Aorta (tissue), 5 donors: ENCODE data around the gene SAE1. TPM values are rescaled to one million over a fixed set of nuclear protein-coding genes. Genes with fewer than 3 reads are reported as not detected.

Source experiments
- ATAC-seq: fragments of 200-7000 bp; cut with Tn5 transposase; one replicate; pipeline ENCODE4 v1.9.1; 2022; ENCODE audit warnings: moderate library complexity; ENCODE audit not compliant: low FRiP score
- DNase-seq, 2 donors: peaks; one replicate each; pipeline ENCODE4 v3.0.0-alpha.2; 2020
- H3K27ac ChIP-seq, 2 donors: one replicate each; pipeline ENCODE4 v1.5.1; 2013; ENCODE audit warnings: low read length in 2 of 2, mild to moderate bottlenecking in 2 of 2, moderate library complexity in 2 of 2, control low read depth in 1 of 2, inconsistent platforms in 1 of 2, low read depth in 1 of 2
- H3K27me3 ChIP-seq, 2 donors: one replicate each; pipeline ENCODE4 v1.6.1; 2013; ENCODE audit warnings: control low read depth in 1 of 2, low read length in 1 of 2, mild to moderate bottlenecking in 1 of 2, moderate library complexity in 1 of 2; ENCODE audit not compliant: insufficient read depth in 2 of 2, control insufficient read depth in 1 of 2
- H3K36me3 ChIP-seq, 2 donors: one replicate each; pipeline ENCODE4 v1.6.1; 2013; ENCODE audit warnings: control low read depth in 1 of 2, low read length in 1 of 2, mild to moderate bottlenecking in 1 of 2; ENCODE audit not compliant: insufficient read depth in 2 of 2, control insufficient read depth in 1 of 2
- H3K4me1 ChIP-seq, 2 donors: one replicate each; pipeline ENCODE4 v1.6.1; 2013; ENCODE audit warnings: low read length in 2 of 2, control low read depth in 1 of 2, mild to moderate bottlenecking in 1 of 2, moderate library complexity in 1 of 2; ENCODE audit not compliant: insufficient read depth in 2 of 2, control insufficient read depth in 1 of 2
- H3K4me3 ChIP-seq, 2 donors: one replicate each; pipeline ENCODE4 v1.5.1; 2013; ENCODE audit warnings: low read length in 2 of 2, control low read depth in 1 of 2, mild to moderate bottlenecking in 1 of 2
- H3K9me3 ChIP-seq: one replicate; pipeline ENCODE4 v1.6.1; 2013; ENCODE audit warnings: mild to moderate bottlenecking, low read length; ENCODE audit not compliant: control insufficient read depth
- WGBS, 2 donors: extraction: QIAGEN DNeasy Blood & Tissue Kit; methylation state at CpG; one replicate each; pipeline ENCODE4 v1.1.7; 2013; 5-methylcytosine and 5-hydroxymethylcytosine counted together
- intact Hi-C, 2 donors: fragments of 100-400 bp; cut with DNase I; formaldehyde crosslinking; loops; one replicate each; pipeline versions ENCODE4 v1.14.2 to v1.15.0; 2022
- polyA plus RNA-seq, 2 donors: library from polyadenylated mRNA; stranded (reverse); fragments of 200-250 nt; gene quantifications; one replicate each; pipeline ENCODE4 v1.2.3, GENCODE V29; 2013
- total RNA-seq, 2 donors: library from RNA; stranded (reverse); fragmentation: NEBNext Ultra II Directional; extraction: Animal tissue kit (Norgen Biotek cat#: 25700); gene quantifications; one replicate each; pipeline ENCODE4 v1.2.1, GENCODE V29; 2021
- donor health status: healthy with polysubstance abuse.
- donor health status: Bipolar disorder and iron deficiency.
- donor health status: DM: no; HTN: no; CAD: no.
- donor health status: DM: no; HTN: no; CAD: no.
- donor health status: DM: yes; HTN: yes; CAD: no.

Gene SAE1
- total and polyA plus RNA-seq, 4 donors = 44.5 to 64.9 (median 54.3) TPM

DNA sequence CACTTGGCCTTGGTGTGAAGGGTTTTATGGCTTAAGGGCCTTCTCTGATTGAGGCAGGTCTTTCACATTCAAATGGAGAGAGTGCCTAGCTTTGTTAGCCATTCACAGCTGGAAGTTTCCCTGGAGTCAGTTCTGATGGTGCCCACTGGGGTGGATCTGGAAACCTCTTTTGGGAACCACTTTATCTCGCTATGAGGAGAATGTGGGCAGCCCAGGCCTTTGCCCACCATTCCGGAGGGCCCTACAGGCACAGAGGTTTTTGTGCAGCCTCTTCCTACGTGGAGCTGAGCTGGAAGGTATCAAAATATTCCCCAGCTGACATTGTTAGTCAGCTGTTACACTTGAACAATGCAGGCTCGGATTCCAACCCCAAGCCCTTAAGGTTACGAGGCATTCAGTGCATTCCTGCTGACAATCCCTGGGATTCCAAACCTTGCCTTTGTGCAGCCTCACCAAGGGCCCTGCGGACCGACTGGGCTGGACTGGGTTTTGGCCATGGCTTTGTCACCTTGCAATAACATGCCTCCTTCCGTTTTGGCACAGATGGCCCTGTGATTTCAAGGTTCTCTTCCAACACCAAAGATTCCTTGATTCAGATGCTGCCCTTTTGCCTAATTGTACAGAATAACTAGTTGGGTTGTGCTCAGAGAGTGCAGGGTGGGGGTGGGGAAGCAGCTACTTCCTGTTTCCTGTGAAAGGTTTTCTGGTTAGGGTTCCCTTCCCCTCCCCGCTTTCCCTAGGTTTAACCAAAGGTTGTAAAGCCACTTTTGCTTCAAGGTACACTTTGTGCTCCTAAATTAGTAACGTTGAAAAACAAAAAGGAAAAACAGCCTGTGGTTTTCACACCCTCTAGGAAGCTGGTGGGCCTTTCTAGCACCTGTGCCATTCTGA is 27.0 kb downstream of the SAE1 start:
- H3K27me3 ChIP-seq = no peaks in the 10 kb centered on the region
- peaks cover 0 to 4% of the 10 kb centered on the region in 2 donors for H3K36me3 ChIP-seq
- H3K27ac ChIP-seq = peak overlapping the region; percentile 71 to 90
- intact Hi-C loops = loop anchor here in 1 of 2 donors (2.0 to 5.0 kb wide), 2 partner anchors 50 to 67 kb away; no protein-coding TSS in a partner anchor
- peaks cover 0 to 3% of the 10 kb centered on the region in 2 donors for H3K4me1 ChIP-seq
- H3K9me3 ChIP-seq = no peaks in the 10 kb centered on the region
- WGBS, 2 donors = 21 to 25% methylated on average over 10 of the region's 10 CpGs
- no peak overlapping the region for H3K4me3 ChIP-seq
- ATAC-seq (peak; percentile 56), DNase-seq (no peak)

DNA sequence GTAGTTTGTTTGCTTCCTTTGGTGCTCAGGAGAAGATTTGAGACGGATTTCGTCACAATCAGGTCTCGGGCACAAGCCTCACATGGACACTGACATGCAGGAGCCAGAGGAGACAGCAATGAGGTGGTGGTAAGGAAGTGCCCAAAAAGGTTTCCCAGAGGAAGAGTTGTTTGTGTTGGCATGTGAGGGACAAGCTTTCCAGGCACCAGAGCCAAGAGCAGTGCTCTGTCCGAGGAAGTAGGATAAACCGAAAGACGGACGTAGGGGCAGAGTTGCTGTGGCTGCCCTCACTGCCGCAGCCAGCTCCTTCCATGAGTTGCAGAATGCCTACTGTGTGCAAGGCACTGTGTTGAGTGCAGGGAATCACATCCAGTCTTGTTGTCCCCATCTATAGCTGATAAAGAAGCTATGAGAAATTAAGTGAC is 27.7 kb downstream of the SAE1 start:
- H3K27me3 ChIP-seq = no peaks in the 10 kb centered on the region
- DNase-seq (no peak), ATAC-seq (peak; percentile 19)
- H3K4me1 ChIP-seq = peaks cover 0 to 3% of the 10 kb centered on the region in 2 donors
- WGBS, 2 donors = 20 to 24% methylated on average over 8 of the region's 8 CpGs
- H3K36me3 ChIP-seq = peaks cover 0 to 3% of the 10 kb centered on the region in 2 donors
- H3K27ac ChIP-seq = peak overlapping the region; percentile 71 to 90
- H3K4me3 ChIP-seq = no peak overlapping the region
- H3K9me3 ChIP-seq = no peaks in the 10 kb centered on the region
- intact Hi-C loops = loop anchor here in 1 of 2 donors (2.0 to 5.0 kb wide), 2 partner anchors 49 to 66 kb away; no protein-coding TSS in a partner anchor

DNA sequence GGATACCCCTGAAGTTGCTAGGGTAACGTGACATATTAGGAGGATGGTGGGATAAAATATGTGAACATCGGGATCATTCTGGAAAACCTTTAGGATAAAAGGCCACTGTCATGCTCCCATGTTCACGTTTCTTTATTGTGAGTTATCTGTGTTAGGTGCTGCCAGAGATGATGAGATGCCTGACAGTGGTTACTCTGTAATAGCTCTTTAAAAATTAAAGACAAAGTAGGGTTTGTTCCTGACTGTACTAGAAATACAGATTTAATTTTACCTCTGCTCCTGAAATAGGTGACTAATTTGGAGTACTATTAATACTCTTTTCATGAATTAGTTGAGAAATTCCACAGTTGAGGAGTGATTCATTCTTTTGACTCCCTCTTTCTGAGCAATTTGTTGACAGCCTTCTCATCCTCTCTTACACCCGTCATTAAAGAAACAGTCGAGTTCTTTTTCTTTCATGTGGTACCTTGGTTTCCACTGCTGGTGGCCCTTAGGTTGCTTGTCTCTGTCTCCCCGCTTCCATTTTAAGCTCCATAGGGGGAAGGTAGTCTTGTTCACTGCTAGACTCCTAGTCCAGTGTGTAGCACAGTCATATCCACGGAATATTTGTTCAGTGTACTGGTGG is 28.4 kb downstream of the SAE1 start:
- Histone ChIP-seq H3K4me1 (peaks cover 0 to 3% of the 10 kb centered on the region in 2 donors), H3K9me3 (no peaks in the 10 kb centered on the region), H3K36me3 (peaks cover 0 to 3% of the 10 kb centered on the region in 2 donors), H3K4me3 (no peak overlapping the region), H3K27ac (peak overlapping the region; percentile 71 to 90), H3K27me3 (no peaks in the 10 kb centered on the region)
- DNase-seq (no peak), ATAC-seq (no peak)
- 68 to 78% methylated on average over 7 of the region's 7 CpGs for WGBS, 2 donors
- intact Hi-C loops = loop anchor here in 1 of 2 donors (2.0 to 5.0 kb wide), 2 partner anchors 48 to 66 kb away; no protein-coding TSS in a partner anchor

DNA sequence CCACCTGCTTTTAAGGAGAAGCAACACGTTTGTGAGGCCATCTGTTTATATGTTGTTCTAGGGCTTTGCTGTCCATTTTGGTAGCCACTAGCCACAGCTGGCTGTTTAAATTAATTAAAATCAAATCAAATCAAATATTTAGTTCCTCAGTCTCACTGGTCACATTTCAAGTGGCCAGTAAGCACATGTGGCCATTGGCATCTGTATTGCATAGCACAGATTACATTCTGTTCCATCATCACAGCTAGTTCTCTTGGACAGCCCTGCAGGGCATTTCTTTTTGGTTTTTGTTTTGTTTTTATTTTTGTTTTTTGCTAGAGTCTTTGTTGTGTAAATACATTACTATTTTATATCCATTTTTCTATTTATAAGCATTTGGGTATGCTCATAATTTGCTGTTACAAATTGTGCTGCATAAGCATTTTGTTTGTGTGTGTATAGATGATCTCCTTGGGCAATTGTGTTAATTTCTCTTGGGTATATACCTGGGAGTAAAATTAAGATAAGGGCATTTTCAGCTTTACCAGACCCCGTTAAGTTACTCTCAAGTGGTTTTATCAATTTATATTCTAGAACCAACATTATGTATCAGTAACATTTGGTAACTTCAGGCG is 31.3 kb downstream of the SAE1 start:
- Histone ChIP-seq H3K9me3 (no peaks in the 10 kb centered on the region), H3K4me1 (peaks cover 0 to 3% of the 10 kb centered on the region in 2 donors), H3K27ac (no peak overlapping the region), H3K36me3 (peaks cover 0 to 2% of the 10 kb centered on the region in 2 donors), H3K4me3 (no peak overlapping the region), H3K27me3 (no peaks in the 10 kb centered on the region)
- intact Hi-C loops = no loop called here
- DNase-seq (no peak), ATAC-seq (no peak)
- 74% methylated on average over 3 of the region's 3 CpGs for WGBS, 2 donors

DNA sequence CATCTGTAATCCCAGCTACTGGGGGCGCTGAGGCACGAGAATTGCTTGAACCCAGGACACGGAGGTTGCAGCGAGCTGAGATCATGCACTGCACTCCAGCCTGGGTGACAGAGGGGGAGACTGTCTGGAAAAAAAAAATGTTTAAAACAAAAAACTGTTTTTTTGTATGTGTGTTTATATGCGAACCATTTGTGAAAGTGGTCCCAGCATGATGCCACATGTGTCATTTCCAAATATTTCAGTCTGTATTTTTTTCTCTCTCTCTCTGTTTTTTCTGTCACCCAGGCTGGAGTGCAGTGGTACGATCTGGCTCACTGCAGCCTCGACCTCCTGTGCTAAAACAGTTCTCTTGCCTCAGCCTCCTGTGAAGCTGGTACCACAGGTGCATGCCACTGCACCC is 37.4 kb downstream of the SAE1 start:
- no peak overlapping the region for H3K4me3 ChIP-seq
- H3K36me3 ChIP-seq = peaks cover 0 to 2% of the 10 kb centered on the region in 2 donors
- WGBS, 2 donors = 85 to 88% methylated on average over 7 of the region's 7 CpGs
- H3K27ac ChIP-seq = no peak overlapping the region
- DNase-seq = peak in 1 of 2 donors; percentile 25
- no peaks in the 10 kb centered on the region for H3K9me3 ChIP-seq
- ATAC-seq = no peak
- H3K4me1 ChIP-seq = no peaks in the 10 kb centered on the region
- H3K27me3 ChIP-seq = no peaks in the 10 kb centered on the region
- intact Hi-C loops = no loop called here

DNA sequence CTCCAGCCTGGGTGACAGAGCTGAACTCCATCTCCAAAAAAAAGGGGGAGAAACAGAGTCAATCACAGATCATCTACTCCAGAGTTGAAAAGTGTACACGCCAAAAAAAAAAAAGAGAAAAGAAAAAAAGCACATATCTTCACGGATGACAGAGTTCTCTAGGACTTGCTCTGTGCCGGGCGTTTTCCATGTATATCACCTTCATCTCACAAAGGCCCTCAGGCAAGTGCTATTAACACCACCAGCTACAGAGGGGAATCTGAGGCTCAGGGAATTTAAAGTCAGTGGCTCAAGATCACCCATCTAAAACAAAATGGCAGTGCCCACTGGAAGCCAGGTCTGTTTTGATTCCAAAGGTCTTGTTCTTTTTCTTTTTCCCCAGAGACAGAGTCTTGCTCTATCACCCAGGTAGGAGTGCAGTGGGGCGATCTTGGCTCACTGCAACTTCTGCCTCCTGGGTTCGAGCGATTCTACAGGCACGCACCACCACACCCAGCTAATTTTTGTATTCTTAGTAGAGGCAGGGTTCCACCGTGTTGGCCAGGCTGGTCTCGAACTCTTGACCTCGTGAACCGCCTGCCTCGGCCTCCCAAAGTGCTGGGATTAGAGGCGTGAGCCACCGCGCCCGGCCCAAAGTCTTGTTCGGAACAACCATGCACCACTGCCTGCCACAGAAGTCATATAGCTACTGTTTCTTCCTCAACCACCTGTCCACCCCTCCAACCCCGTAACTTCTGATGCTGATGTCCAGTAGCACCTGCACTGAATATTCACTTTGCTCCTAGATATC is 42.2 kb downstream of the SAE1 start:
- WGBS, 2 donors = 92 to 93% methylated on average over 19 of the region's 19 CpGs
- Histone ChIP-seq H3K27ac (no peak overlapping the region), H3K4me1 (no peaks in the 10 kb centered on the region), H3K9me3 (no peaks in the 10 kb centered on the region), H3K36me3 (no peaks in the 10 kb centered on the region), H3K4me3 (no peak overlapping the region), H3K27me3 (no peaks in the 10 kb centered on the region)
- intact Hi-C loops = no loop called here
- ATAC-seq (no peak), DNase-seq (no peak)

DNA sequence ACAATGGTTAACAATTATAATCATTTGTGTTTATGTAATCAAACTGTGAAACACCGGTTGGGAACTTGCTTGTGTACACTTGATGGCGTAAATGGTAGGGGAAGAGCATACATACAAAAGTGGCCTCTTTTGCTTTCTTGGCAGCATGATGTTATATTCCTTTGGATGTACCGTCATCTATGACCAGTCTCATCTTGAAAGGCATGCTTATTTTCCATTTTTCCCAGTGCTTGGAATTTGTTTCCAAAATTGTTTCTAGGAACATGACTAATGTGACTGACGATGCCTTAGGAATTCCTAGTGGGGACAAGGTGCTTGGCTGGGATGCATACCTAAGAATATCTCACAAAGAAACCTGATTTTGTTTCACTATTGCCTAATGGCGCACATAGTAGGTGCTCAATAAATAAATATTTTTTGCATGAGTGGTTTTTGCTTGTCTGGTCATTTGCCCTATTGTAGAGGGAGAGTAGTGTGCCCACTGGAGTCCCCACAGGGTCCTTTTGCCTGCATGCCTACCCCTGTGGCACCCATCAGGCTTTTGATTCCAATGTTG is 45.5 kb downstream of the SAE1 start:
- peak; percentile 11 for ATAC-seq

More for the DNA sequence above, 45.5 kb downstream of the SAE1 start:
- Histone ChIP-seq H3K4me1 (no peaks in the 10 kb centered on the region), H3K4me3 (no peak overlapping the region), H3K27ac (peak overlapping the region; percentile 52 to 99), H3K36me3 (peaks cover 1 to 3% of the 10 kb centered on the region in 2 donors), H3K27me3 (no peaks in the 10 kb centered on the region), H3K9me3 (no peaks in the 10 kb centered on the region)
- intact Hi-C loops = no loop called here
- DNase-seq = no peak
- 34 to 42% methylated on average over 5 of the region's 5 CpGs for WGBS, 2 donors
